ENCODE measurements around the gene OR56A5. TPM values are rescaled to one million over a fixed set of nuclear protein-coding genes. Genes with fewer than 3 reads are reported as not detected.
"Not testable (repeated sequence)": the region's sequence is repeated elsewhere in the genome, so short reads cannot be mapped to it uniquely, and the experiment has no call there.

The OR56A5 gene
- total RNA-seq, 1 experiment from 2014 or later = not detected

GRCh38 chr11:5973530-5973929 lies 5.2 kb upstream of the OR56A5 start:
- Mint-ChIP-seq H3K4me3 (ENCODE audit: low read depth, unreplicated experiment) (no peak overlapping the region), H3K36me3 (ENCODE audit: insufficient read depth, unreplicated experiment) (no peaks in the 10 kb centered on the region), H3K9me3 (ENCODE audit: low read depth, unreplicated experiment) (peaks cover 8% of the 10 kb centered on the region), H3K27ac (ENCODE audit: unreplicated experiment) (no peak overlapping the region), H3K4me1 (ENCODE audit: low read depth, unreplicated experiment) (no peaks in the 10 kb centered on the region), H3K27me3 (ENCODE audit: unreplicated experiment) (peaks cover 12% of the 10 kb centered on the region)
- CTCF ChIA-PET = no interaction called here
- no TSS peak for BruUV-seq (replicated peaks)
- TF ChIP-seq CTCF (IDR thresholded peaks at IDR 0.05; ENCODE audit: unreplicated experiment) = no peak
- intact Hi-C loops (cut with micrococcal nuclease; ENCODE audit: unreplicated experiment) = no loop called here
- DNase-seq = no peak

- CTCF ChIA-PET = no interaction called here
- peaks cover 12% of the 10 kb centered on the region for H3K27me3 Mint-ChIP-seq (ENCODE audit: unreplicated experiment)
- no peak for DNase-seq
- intact Hi-C loops (cut with micrococcal nuclease; ENCODE audit: unreplicated experiment) = no loop called here
- H3K27ac Mint-ChIP-seq (ENCODE audit: unreplicated experiment) = no peak overlapping the region
- TF ChIP-seq CTCF (IDR thresholded peaks at IDR 0.05; ENCODE audit: unreplicated experiment) = no peak
- no peak overlapping the region for H3K4me3 Mint-ChIP-seq (ENCODE audit: low read depth, unreplicated experiment)
- H3K9me3 Mint-ChIP-seq (ENCODE audit: low read depth, unreplicated experiment) = peaks cover 14% of the 10 kb centered on the region
- no peaks in the 10 kb centered on the region for H3K36me3 Mint-ChIP-seq (ENCODE audit: insufficient read depth, unreplicated experiment)
- no TSS peak for BruUV-seq (replicated peaks)
- H3K4me1 Mint-ChIP-seq (ENCODE audit: low read depth, unreplicated experiment) = no peaks in the 10 kb centered on the region
Observed at GRCh38 chr11:5967708-5968107, 586 bp downstream of the OR56A5 start.

- Mint-ChIP-seq H3K27me3 (ENCODE audit: unreplicated experiment) (peaks cover 12% of the 10 kb centered on the region), H3K9me3 (ENCODE audit: low read depth, unreplicated experiment) (peaks cover 14% of the 10 kb centered on the region), H3K27ac (ENCODE audit: unreplicated experiment) (no peak overlapping the region), H3K4me1 (ENCODE audit: low read depth, unreplicated experiment) (no peaks in the 10 kb centered on the region), H3K4me3 (ENCODE audit: low read depth, unreplicated experiment) (no peak overlapping the region), H3K36me3 (ENCODE audit: insufficient read depth, unreplicated experiment) (no peaks in the 10 kb centered on the region)
- intact Hi-C loops (cut with micrococcal nuclease; ENCODE audit: unreplicated experiment) = no loop called here
- no peak for DNase-seq
- no TSS peak for BruUV-seq (replicated peaks)
- CTCF ChIA-PET = no interaction called here
- no peak for TF ChIP-seq CTCF (IDR thresholded peaks at IDR 0.05; ENCODE audit: unreplicated experiment)
Observed at GRCh38 chr11:5966958-5967357, 1.3 kb downstream of the OR56A5 start.

- H3K27me3 Mint-ChIP-seq (ENCODE audit: unreplicated experiment); CTCF ChIA-PET; intact Hi-C loops (cut with micrococcal nuclease; ENCODE audit: unreplicated experiment); DNase-seq; H3K9me3 Mint-ChIP-seq (ENCODE audit: low read depth, unreplicated experiment); H3K4me3 Mint-ChIP-seq (ENCODE audit: low read depth, unreplicated experiment); H3K36me3 Mint-ChIP-seq (ENCODE audit: insufficient read depth, unreplicated experiment); H3K27ac Mint-ChIP-seq (ENCODE audit: unreplicated experiment); H3K4me1 Mint-ChIP-seq (ENCODE audit: low read depth, unreplicated experiment); BruUV-seq (replicated peaks): not testable (repeated sequence)
Observed at GRCh38 chr11:5960704-5961320, 7.5 kb downstream of the OR56A5 start.

GRCh38 chr11:5955586-5955985 lies 12.7 kb downstream of the OR56A5 start:
- intact Hi-C loops (cut with micrococcal nuclease; ENCODE audit: unreplicated experiment) = no loop called here
- no TSS peak for BruUV-seq (replicated peaks)
- H3K27me3 Mint-ChIP-seq (ENCODE audit: unreplicated experiment) = no peaks in the 10 kb centered on the region
- H3K4me1 Mint-ChIP-seq (ENCODE audit: low read depth, unreplicated experiment) = no peaks in the 10 kb centered on the region
- H3K9me3 Mint-ChIP-seq (ENCODE audit: low read depth, unreplicated experiment) = no peaks in the 10 kb centered on the region
- H3K36me3 Mint-ChIP-seq (ENCODE audit: insufficient read depth, unreplicated experiment) = no peaks in the 10 kb centered on the region
- DNase-seq = no peak
- H3K27ac Mint-ChIP-seq (ENCODE audit: unreplicated experiment) = no peak overlapping the region
- CTCF ChIA-PET = no interaction called here
- no peak overlapping the region for H3K4me3 Mint-ChIP-seq (ENCODE audit: low read depth, unreplicated experiment)
- no peak for TF ChIP-seq CTCF (IDR thresholded peaks at IDR 0.05; ENCODE audit: unreplicated experiment)
